ENCODE data around the gene PCBP3. TPM values are rescaled to one million over a fixed set of nuclear protein-coding genes. Genes with fewer than 3 reads are reported as not detected.

PCBP3 gene
- total RNA-seq, 1 donor from 2014 or later = 0.13 TPM

- no peak for DNase-seq (ENCODE audit: low read depth in 2 of 2)
Measured at GRCh38 chr21:45781741-45782140, 138.2 kb downstream of the PCBP3 start.

DNA sequence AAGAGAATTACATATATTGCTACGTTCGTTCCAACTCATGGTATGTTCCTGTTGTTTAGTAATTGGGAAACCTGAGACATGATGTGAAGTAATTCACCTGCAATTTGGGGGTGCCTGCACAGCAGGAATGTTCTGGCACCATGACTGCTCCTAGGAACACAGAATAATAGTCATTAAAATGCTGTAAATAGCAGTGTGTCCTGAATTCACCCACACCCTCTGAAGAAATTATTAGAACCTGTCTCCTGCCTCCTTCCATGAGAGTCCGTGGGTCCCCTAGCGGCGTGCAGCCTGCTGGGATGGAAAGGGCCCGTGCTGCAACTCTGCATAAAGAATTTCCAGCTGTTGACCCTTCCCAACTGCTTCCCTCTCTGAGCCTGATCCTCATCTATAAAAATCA lies 143.1 kb downstream of the PCBP3 start:
- no peak for DNase-seq (ENCODE audit: low read depth in 2 of 2)

DNA sequence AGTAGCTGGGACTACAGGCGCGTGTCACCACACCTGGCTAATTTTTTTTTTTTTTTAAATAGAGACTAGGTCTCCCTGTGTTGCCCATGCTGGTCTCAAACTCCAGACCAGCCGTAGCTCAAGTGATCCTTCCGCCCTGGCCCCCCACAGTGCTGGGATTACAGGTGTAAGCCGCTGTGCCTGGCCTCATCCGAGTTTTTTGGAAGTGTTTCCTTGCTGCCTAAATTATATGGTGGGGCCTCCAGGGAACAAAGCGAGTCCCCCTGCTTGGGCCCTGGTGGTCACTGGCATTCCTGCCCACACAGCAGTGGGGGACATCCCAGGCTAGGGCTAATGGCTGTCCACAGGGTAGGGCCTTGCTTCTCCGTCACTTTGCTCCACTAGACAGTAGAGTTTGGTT lies 143.8 kb downstream of the PCBP3 start:
- no peak for DNase-seq (ENCODE audit: low read depth in 2 of 2)

GRCh38 chr21:45788198-45788597 lies 144.7 kb downstream of the PCBP3 start:
- no peak for DNase-seq (ENCODE audit: low read depth in 2 of 2)

DNA sequence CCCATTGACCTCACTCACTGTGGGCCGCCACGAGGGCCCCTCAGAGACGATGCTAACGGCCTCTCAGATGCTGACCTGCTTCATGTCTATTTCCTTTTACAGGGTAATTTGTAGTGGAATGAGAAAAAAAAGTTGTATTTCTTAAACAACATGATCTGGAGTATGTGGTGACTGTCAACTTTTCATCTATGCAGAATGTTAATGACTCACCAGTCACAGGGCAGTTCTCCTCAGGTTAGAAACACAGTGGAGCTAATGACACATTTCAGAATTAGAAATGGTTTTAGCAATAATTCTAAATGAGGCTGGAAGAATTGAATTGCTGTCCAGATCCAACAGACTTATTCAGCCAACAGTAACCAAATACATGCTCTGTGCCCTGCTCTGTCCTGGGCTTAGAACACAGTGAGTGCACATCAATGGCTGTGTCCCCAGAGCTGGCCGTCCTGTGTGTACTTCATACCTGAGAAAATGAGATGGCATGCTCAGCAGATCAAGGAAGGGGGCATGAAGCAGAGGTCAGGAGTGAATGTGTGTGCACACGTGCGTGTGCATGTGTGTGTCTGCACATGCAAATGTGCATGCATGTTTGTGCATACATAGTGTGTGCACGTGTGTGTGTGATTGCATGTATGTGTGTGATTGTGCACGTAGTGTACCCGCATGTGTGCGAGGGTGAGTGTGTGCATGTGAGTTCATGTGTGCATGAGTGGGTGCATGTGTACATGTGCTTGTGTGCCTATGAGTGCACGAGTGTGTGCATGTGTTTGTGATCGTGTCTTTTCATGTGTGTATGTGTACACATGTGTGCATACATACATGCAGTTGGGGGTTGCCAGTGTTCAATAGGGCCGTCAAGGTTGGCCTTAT lies 145.3 kb downstream of the PCBP3 start:
- no peak for DNase-seq (ENCODE audit: low read depth in 2 of 2)

GRCh38 chr21:45790427-45790826 lies 146.9 kb downstream of the PCBP3 start:
- no peak for DNase-seq (ENCODE audit: low read depth in 2 of 2)

GRCh38 chr21:45791562-45792418 lies 148.3 kb downstream of the PCBP3 start:
- DNase-seq (ENCODE audit: low read depth in 2 of 2) = no peak

DNA sequence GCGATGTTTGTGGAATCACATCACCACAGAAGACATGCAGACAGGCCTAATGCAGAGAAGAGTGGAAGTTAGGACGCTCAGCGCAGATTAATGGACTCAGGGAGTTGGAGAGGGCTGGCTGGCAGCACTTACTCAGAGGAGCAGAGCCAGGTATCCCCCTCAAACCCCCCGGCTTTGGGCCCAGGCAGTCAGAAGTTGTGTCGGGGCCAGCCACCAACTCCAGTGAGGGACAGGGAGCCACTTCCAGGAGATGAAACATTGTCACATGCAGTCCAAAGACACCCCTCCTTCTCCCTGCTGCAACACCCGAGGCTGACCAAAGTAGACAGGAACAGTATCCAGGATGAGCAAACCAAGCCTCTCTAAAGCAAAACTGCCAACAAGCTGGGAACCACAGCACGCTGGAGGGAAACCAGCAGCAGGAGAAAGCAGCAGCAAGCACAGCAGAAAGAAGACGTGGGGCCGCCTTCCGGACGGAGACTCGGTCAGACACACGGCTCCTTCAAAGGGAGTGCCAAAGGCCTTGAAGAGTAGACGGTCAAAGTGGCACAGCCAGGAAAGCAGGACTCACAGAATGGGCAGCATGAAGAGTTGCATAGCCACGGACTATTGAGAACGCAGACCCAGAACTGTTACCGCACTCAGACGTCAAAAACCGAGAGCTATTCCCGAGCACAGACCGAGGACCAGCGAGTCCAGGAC lies 149.3 kb downstream of the PCBP3 start:
- DNase-seq (ENCODE audit: low read depth in 2 of 2) = no peak

DNA sequence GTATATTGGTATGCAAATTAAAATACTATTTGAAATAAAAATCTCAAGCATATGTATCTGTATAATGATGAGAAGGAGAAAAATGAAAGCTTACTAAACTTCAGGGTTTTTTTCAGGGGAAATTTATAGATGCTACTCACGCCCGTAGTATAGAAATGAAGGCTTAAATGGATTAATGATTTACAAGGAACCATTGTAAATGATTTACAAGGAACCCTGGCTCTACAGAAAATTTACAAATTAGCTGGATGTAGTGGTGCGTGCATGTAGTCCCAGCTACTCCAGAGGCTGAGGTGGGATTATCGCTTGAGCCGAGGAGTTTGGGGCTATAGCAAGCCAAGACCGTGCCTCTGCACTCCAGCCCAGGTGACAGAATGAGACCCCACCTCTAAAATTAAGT lies 150.5 kb downstream of the PCBP3 start:
- DNase-seq (ENCODE audit: low read depth in 2 of 2) = no peak

DNA sequence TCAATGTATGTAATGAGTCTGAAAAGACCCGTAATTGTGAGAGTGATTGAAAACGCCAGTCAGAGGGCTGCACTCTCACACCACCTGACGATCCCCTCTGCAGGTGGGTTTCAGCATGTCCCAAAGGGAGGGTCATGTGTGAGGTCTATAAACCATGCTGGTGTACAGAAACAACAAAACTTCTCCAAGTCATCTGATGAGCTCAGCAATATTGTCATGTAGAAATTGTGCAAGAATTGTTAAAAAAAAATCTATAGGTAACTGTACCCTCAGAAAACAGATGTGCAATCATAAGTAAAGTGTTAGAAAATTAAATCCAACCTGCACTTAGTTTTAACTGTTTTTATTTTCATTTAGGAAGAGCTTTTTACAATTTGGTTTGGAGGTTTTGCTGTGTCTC lies 152.5 kb downstream of the PCBP3 start:
- DNase-seq (ENCODE audit: low read depth in 2 of 2) = no peak

GRCh38 chr21:45797338-45797737 lies 153.8 kb downstream of the PCBP3 start:
- DNase-seq (ENCODE audit: low read depth in 2 of 2) = no peak

- no peak for DNase-seq (ENCODE audit: low read depth in 2 of 2)
Measured at GRCh38 chr21:45799765-45800338, 156.3 kb downstream of the PCBP3 start.

DNA sequence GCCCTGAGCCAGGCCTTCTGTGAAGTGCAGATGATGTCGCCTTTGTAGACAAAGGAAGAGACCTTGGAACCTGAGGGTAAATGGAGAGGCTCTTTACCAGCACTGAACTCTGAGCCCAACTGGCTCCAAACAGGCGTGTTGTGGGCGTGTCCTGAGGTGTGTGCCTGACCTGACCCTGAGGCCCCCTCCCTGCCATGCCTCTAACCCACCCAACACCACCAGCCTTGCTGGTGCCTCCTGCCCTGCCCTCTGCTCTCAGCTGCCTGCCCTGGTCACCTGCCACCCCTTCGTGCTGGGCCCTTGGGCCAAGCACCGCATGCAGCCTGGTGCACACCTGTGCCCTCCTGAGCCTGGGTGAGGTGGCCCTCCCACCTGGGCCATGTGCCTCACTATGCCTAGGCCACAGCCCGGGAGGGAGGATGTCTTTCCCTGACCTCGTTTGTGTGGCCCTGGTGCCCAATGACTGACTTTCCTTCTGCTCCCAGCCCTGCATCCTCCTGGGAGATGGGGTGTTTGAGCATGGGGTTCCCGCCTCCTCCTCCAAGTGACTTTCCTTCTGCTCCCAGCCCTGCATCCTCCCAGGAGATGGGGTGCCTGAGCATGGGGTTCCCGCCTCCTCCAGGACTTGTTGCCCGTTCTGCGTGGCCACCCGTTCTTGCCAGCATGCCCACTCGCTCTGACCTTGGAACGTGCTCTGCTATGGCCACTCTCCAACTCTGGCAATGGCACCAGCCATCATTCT lies 157.0 kb downstream of the PCBP3 start:
- no peak for DNase-seq (ENCODE audit: low read depth in 2 of 2)

DNA sequence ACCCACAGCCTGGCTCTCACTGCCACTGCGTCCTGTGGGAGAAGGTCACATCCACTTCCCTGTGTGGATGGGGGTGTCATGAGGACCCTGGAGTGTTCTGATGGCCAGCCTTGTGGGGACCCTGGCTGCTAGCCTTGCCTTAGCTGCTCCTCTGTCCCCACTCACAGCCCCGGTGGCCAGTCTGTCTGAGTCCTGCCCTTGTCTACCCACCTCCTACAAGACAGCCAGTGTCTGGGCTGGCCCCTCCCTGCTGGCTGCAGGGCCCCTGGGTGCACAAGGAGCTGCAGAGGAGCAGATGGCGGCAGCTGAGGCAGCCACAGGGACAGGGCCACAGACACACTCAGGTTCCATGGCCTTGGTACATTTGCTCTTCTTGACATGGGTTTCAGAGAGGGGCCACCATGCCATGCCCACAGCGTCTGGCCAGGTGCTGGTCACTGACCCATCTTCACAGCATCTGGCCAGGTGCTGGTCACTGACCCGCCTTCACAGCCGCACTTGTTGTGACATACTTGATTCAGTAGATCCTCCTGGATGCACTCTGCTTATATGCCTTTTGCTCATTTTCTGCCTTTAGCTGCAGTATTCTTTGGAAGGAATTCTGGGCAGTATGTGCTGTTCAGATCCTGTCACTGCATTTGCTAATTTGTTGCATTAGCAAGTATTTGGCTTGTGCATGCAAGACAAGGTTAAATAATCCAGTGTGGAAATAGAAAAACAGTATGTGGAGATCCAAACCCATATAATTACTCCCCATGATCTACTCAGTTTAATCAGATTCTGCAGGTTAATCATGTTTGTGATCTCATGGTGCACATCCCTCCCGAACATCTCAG lies 157.8 kb downstream of the PCBP3 start:
- no peak for DNase-seq (ENCODE audit: low read depth in 2 of 2)

GRCh38 chr21:45801989-45802388 lies 158.5 kb downstream of the PCBP3 start:
- no peak for DNase-seq (ENCODE audit: low read depth in 2 of 2)

DNA sequence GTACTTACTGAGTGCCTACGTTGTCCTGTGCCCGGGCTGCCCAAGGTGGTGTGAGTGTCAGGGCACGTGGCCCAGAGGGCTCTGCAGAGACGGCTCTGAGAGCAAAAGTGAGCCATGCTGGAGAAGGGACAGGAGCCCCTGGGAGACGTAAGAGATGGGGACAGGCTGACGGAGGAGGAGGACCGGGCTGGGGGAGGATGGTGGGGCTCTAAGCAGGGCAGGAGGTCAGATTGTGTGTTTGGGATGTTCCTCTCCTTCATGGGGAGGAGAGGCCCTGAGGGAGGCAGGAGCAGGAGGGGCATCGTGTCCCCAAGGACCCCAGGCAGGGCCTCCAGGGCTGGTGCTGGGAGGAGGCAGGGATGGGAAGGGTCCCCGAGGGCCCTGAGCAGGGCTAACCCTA lies 158.9 kb downstream of the PCBP3 start:
- no peak for DNase-seq (ENCODE audit: low read depth in 2 of 2)

DNA sequence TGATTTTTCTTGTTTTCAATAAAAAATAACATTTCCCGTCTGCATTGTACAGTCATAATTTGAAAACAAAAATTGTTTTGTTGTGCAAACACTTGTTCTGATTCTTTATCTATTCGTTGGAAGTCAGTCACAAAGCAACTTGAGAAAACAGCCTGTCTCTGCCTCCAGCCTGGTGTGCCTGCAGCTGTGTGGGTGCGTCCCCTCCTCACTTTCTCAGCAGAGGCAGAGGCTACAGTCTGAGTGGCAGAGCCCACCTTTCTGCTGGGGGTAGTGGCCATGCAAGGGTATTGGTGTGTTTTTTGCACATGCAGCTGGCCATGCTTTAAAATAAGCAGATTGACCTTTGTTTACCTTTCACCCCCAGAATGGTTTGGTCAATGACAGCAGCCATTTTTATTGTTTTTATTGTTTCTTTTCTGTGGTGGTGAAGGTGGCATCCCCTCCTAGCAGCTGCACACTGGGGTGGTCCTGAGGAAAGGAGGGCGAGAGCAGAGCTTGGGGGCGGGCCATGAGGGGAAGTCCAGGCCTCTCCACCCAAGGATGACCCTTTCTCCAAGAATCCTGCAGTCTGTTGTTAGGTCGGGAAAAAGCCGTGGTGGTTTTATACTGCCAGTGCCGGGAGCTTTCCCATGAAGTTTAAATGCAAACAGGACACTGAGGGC lies 159.6 kb downstream of the PCBP3 start:
- no peak for DNase-seq (ENCODE audit: low read depth in 2 of 2)

- DNase-seq (ENCODE audit: low read depth in 2 of 2) = no peak
Measured at GRCh38 chr21:45803618-45804340, 160.3 kb downstream of the PCBP3 start.

DNA sequence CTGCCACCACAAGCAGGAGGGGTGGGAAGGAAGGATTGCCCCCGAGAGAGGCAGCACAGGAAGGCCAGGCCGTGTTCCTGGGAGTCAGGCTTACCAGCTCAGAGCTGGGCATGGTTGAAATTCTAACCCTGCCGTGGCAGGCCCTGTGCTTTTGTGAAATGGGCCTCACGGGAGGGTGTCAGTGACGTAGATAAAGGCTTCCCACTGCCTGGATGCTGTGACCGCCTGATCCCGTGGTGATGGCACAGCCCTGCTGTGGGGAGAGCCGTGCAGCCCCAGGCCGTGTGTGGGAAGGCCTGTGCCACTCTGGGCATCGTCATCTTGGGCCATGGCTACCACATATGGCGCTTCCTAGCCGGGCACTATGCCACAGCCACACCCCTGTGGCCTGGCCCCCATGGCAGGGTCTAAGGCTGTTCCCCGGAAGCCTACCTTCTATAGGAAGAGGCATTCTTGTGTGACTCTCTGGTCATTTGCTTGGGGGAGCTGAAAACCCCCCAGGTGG lies 161.3 kb downstream of the PCBP3 start:
- DNase-seq (ENCODE audit: low read depth in 2 of 2) = no peak
